Inferior parietal cortex (tissue), 1 donor: Measurements from ENCODE around the gene SAPCD2.
A peak's percentile ranks its signal among the peaks of the same experiment; 100 is the strongest.

Experiments used
- DNase-seq: peaks from one replicate; pipeline ENCODE4 v3.0.0-alpha.2; 2016; ENCODE audit errors: extremely low spot score

SAPCD2 gene

GRCh38 chr9:137107312-137107921, 37.1 kb upstream of the SAPCD2 start:
- no peak for DNase-seq

- no peak for DNase-seq
These were observed 36.4 kb upstream of the SAPCD2 start for GRCh38 chr9:137106662-137107250.

- no peak for DNase-seq
These were observed 35.7 kb upstream of the SAPCD2 start for GRCh38 chr9:137105814-137106661.

GRCh38 chr9:137103206-137103999, 33.0 kb upstream of the SAPCD2 start:
- no peak for DNase-seq

- no peak for DNase-seq
These were observed 28.9 kb upstream of the SAPCD2 start for GRCh38 chr9:137099231-137099630.

GRCh38 chr9:137097761-137098462, 27.6 kb upstream of the SAPCD2 start:
- DNase-seq: no peak

- no peak for DNase-seq
These were observed 26.6 kb upstream of the SAPCD2 start for GRCh38 chr9:137096785-137097546.

GRCh38 chr9:137095664-137096517, 25.5 kb upstream of the SAPCD2 start:
- no peak for DNase-seq

- DNase-seq: no peak
These were observed 19.0 kb upstream of the SAPCD2 start for GRCh38 chr9:137089232-137089947.

- no peak for DNase-seq
These were observed 17.8 kb upstream of the SAPCD2 start for GRCh38 chr9:137088121-137088520.

GRCh38 chr9:137087409-137087925, 17.1 kb upstream of the SAPCD2 start:
- no peak for DNase-seq

GRCh38 chr9:137086531-137087408, 16.4 kb upstream of the SAPCD2 start, which contains the start of gene MAN1B1:
MAN1B1 (plus strand) TSS chr9:137086985; CDS start chr9:137087000, 15 bp downstream.
- DNase-seq: peak; percentile 97

- DNase-seq: no peak
These were observed 15.7 kb upstream of the SAPCD2 start for GRCh38 chr9:137085920-137086530.

GRCh38 chr9:137084526-137084925, 14.2 kb upstream of the SAPCD2 start:
- no peak for DNase-seq

GRCh38 chr9:137083394-137084004, 13.1 kb upstream of the SAPCD2 start:
- no peak for DNase-seq

GRCh38 chr9:137082925-137083290, 12.6 kb upstream of the SAPCD2 start:
- DNase-seq: no peak
